ENCODE data around the gene NRGN. TPM values are rescaled to one million over a fixed set of nuclear protein-coding genes. Genes with fewer than 3 reads are reported as not detected.

NRGN gene
- polyA plus RNA-seq, 1 donor from 2014 or later: 0.69 TPM

DNA sequence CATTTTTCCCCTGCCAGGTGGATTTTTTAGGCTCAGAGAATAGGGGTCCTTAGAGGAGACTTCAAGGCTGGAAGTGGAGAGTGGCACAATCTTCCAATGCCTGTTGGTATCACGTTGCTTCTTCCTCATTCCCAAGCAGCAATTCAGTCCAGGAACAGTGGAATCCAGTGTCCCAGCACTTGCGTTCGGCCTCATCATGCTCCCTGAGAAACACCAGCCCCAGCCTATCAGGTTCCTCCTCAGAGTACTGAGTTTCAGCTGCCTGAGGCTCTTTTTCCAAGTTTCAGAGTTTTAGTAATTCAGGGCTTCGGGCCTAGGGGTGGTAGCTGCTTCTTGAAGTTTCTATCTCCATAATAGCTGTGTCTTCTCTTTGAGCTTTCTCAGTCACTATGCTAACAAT is 31.9 kb upstream of the NRGN start:
- Histone ChIP-seq H3K79me2 (replicated peaks; ENCODE audit: insufficient read depth, low read length) (no peaks in the 10 kb centered on the region), H3K36me3 (ENCODE audit: insufficient read depth, low read length) (no peaks in the 10 kb centered on the region), H3K9me3 (ENCODE audit: low read length) (no peaks in the 10 kb centered on the region), H3K27ac (ENCODE audit: low read length) (no peak overlapping the region), H3K4me2 (ENCODE audit: low read length) (no peak overlapping the region), H3K4me3 (ENCODE audit: low read length) (no peak overlapping the region), H4K20me1 (ENCODE audit: insufficient read depth) (no peaks in the 10 kb centered on the region), H3K9ac (ENCODE audit: low read length) (no peak overlapping the region), H3F3A (ENCODE audit: insufficient read depth, low read length, poor library complexity, severe bottlenecking) (no peaks in the 10 kb centered on the region), H3K9me2 (ENCODE audit: insufficient read depth, low read length) (no peaks in the 10 kb centered on the region), H2AFZ (ENCODE audit: low read depth, low read length) (no peak overlapping the region), H3K27me3 (ENCODE audit: insufficient read depth, low read depth, low read length) (no peaks in the 10 kb centered on the region)
- TF ChIP-seq TAF1 (IDR thresholded peaks at IDR 0.05; ENCODE audit: low read depth) (no peak), RAD21 (conservative IDR thresholded peaks at IDR 0.05) (no peak), SMC3 (conservative IDR thresholded peaks at IDR 0.05; ENCODE audit: poor library complexity) (no peak), POLR2AphosphoS5 (IDR thresholded peaks at IDR 0.05) (no peak), MXI1 (conservative IDR thresholded peaks at IDR 0.05; ENCODE audit: poor library complexity, severe bottlenecking) (no peak)

DNA sequence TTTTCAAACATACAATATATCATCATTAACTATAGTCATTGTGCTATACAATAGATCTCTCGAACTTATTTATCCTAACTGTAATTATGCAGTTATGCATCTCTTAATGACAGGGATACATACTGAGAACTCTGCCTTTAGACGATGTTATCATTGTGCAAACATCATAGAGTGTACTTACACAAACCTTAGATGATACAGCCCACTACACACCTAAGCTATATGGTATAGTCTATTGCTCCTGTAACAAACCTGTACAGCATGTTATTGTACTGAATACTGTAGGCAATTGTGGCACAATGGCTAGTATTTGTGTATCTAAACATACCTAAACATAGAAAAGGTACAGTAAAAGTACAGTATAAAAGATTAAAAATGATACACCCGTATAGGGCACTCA is 27.4 kb upstream of the NRGN start:
- Histone ChIP-seq H3K36me3 (ENCODE audit: insufficient read depth, low read length) (no peaks in the 10 kb centered on the region), H3K9me2 (ENCODE audit: insufficient read depth, low read length) (no peaks in the 10 kb centered on the region), H3K9me3 (ENCODE audit: low read length) (no peaks in the 10 kb centered on the region), H3K27me3 (ENCODE audit: insufficient read depth, low read depth, low read length) (peaks cover 2% of the 10 kb centered on the region), H3F3A (ENCODE audit: insufficient read depth, low read length, poor library complexity, severe bottlenecking) (no peaks in the 10 kb centered on the region), H3K27ac (ENCODE audit: low read length) (no peak overlapping the region), H3K4me3 (ENCODE audit: low read length) (no peak overlapping the region), H4K20me1 (ENCODE audit: insufficient read depth) (no peaks in the 10 kb centered on the region), H3K79me2 (replicated peaks; ENCODE audit: insufficient read depth, low read length) (no peaks in the 10 kb centered on the region), H3K9ac (ENCODE audit: low read length) (no peak overlapping the region), H3K4me2 (ENCODE audit: low read length) (no peak overlapping the region), H2AFZ (ENCODE audit: low read depth, low read length) (no peak overlapping the region)
- TF ChIP-seq, protein P1, sequence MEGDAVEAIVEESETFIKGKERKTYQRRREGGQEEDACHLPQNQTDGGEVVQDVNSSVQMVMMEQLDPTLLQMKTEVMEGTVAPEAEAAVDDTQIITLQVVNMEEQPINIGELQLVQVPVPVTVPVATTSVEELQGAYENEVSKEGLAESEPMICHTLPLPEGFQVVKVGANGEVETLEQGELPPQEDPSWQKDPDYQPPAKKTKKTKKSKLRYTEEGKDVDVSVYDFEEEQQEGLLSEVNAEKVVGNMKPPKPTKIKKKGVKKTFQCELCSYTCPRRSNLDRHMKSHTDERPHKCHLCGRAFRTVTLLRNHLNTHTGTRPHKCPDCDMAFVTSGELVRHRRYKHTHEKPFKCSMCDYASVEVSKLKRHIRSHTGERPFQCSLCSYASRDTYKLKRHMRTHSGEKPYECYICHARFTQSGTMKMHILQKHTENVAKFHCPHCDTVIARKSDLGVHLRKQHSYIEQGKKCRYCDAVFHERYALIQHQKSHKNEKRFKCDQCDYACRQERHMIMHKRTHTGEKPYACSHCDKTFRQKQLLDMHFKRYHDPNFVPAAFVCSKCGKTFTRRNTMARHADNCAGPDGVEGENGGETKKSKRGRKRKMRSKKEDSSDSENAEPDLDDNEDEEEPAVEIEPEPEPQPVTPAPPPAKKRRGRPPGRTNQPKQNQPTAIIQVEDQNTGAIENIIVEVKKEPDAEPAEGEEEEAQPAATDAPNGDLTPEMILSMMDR (IDR thresholded peaks at IDR 0.05; ENCODE audit: poor library complexity, severe bottlenecking): no peak
- TF ChIP-seq EP300 (conservative IDR thresholded peaks at IDR 0.05; ENCODE audit: poor library complexity, severe bottlenecking): no peak
- no peak for TF ChIP-seq RAD21 (conservative IDR thresholded peaks at IDR 0.05)
- TF ChIP-seq TAF1 (IDR thresholded peaks at IDR 0.05; ENCODE audit: low read depth): no peak
- TF ChIP-seq EZH2 (IDR thresholded peaks at IDR 0.05; ENCODE audit: borderline replicate concordance, insufficient read depth, low read length, poor library complexity, severe bottlenecking): no peak
- TF ChIP-seq, protein P2, sequence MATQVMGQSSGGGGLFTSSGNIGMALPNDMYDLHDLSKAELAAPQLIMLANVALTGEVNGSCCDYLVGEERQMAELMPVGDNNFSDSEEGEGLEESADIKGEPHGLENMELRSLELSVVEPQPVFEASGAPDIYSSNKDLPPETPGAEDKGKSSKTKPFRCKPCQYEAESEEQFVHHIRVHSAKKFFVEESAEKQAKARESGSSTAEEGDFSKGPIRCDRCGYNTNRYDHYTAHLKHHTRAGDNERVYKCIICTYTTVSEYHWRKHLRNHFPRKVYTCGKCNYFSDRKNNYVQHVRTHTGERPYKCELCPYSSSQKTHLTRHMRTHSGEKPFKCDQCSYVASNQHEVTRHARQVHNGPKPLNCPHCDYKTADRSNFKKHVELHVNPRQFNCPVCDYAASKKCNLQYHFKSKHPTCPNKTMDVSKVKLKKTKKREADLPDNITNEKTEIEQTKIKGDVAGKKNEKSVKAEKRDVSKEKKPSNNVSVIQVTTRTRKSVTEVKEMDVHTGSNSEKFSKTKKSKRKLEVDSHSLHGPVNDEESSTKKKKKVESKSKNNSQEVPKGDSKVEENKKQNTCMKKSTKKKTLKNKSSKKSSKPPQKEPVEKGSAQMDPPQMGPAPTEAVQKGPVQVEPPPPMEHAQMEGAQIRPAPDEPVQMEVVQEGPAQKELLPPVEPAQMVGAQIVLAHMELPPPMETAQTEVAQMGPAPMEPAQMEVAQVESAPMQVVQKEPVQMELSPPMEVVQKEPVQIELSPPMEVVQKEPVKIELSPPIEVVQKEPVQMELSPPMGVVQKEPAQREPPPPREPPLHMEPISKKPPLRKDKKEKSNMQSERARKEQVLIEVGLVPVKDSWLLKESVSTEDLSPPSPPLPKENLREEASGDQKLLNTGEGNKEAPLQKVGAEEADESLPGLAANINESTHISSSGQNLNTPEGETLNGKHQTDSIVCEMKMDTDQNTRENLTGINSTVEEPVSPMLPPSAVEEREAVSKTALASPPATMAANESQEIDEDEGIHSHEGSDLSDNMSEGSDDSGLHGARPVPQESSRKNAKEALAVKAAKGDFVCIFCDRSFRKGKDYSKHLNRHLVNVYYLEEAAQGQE (IDR thresholded peaks at IDR 0.05; ENCODE audit: borderline replicate concordance): no peak
- TF ChIP-seq MXI1 (conservative IDR thresholded peaks at IDR 0.05; ENCODE audit: poor library complexity, severe bottlenecking): no peak
- no peak for TF ChIP-seq SMC3 (conservative IDR thresholded peaks at IDR 0.05; ENCODE audit: poor library complexity)
- no peak for TF ChIP-seq POLR2AphosphoS5 (IDR thresholded peaks at IDR 0.05)
